Measurements from ENCODE around the gene TRAF2.

TRAF2 gene

DNA sequence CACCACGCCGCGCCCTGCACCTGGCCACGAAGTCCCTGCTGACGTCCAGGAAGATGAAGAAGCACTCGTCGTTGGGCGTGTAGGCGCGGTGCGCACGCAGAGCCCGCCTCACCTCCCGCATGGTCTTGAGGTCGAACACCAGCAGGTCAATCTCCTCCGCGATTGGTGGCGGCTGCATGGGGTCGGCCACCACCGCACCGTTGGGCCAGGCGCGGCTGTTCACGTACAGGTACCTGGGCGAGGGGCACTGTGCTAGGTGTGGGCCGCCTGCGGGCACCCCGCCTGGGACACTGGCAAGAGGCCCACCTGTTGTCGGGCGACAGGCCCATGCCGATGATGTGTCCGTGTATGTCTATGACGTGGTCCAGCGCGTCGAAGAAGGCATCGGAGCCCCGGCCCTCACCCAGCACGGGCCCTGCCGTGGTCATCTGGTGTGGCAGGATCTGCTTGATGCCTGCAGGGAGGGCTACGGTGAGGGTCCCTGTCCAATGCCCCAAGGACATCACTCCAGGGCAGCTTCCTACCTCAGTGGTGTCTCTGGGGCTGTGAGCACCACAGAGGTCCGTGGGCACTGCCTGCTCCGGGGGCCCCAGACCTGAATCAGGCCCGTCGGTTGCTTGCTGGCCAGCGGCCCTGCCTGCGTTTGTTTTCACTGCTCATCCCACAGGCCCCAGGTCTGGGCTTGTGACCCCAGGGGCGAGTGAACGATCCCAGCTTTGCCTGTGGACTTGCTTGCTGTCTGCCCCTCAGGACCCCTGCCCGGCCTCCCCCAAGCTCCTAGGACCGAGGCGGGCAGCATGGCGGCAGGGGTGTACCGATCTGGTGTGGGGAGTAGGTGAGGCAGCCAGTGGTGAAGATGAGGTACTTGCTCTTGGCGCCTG, 55.2 kb downstream of the TRAF2 start:
- no peak for DNase-seq

GRCh38 chr9:136942112-136942880, 56.0 kb downstream of the TRAF2 start:
- DNase-seq, result no peak

GRCh38 chr9:136942881-136943230, 56.5 kb downstream of the TRAF2 start:
- DNase-seq, result peak; percentile 46

DNA sequence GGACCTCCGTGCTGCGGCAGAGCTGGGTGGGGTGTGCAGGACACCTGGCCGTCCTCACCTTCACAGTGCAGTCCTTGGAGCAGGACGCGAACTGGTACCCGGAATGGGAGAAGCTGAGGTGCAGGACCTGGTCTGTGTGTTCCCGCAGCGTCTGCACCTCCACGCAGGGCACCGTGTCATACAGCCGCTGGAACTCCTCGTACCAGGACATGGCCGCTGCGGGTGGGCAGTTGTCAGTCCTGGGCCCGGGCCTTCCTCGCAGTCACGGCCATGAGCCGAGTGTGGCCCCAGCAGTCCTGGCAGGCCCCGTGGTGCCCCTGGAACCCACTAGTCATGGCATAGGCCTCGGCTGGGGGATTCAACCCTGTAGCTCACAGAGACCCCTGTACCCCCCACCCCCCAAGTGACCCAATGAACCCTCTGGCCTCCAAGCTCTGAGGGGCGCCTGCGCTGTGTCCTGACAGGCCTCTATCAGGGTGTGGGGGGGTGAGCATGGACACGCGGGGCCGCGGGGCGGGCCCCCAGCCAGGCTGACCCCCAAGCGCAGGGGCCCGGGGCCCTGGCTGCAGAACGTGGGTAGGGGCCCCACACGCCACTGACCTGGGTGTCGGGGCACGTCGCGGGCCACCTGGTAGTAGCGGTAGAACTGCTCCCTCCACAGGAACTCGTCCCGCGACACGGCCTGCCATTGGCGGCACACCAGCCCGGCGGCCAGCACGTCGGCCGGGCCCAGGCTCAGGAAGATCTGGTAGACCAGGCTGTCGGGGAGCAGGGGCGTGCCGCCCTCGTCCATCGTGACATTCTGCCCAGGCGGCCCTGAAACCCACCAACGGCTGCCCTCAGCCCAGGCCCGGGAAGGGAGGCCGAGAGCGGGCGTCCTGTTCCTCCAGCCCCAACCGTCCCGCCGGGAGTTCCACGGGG, 57.2 kb downstream of the TRAF2 start:
- peak; percentile 77 for DNase-seq

- DNase-seq, result peak; percentile 87
These were observed 57.8 kb downstream of the TRAF2 start for GRCh38 chr9:136944212-136944518.

- peak; percentile 100 for DNase-seq
These were observed 58.4 kb downstream of the TRAF2 start, which contains the start of the genes C8G and FBXW5 for GRCh38 chr9:136944519-136945332. Gene C8G, plus strand, starts transcription at chr9:136945243. Its CDS starts 78 bp downstream, at chr9:136945321. Gene FBXW5, minus strand, starts transcription at chr9:136944738. Its CDS starts 655 bp downstream, at chr9:136944083.

DNA sequence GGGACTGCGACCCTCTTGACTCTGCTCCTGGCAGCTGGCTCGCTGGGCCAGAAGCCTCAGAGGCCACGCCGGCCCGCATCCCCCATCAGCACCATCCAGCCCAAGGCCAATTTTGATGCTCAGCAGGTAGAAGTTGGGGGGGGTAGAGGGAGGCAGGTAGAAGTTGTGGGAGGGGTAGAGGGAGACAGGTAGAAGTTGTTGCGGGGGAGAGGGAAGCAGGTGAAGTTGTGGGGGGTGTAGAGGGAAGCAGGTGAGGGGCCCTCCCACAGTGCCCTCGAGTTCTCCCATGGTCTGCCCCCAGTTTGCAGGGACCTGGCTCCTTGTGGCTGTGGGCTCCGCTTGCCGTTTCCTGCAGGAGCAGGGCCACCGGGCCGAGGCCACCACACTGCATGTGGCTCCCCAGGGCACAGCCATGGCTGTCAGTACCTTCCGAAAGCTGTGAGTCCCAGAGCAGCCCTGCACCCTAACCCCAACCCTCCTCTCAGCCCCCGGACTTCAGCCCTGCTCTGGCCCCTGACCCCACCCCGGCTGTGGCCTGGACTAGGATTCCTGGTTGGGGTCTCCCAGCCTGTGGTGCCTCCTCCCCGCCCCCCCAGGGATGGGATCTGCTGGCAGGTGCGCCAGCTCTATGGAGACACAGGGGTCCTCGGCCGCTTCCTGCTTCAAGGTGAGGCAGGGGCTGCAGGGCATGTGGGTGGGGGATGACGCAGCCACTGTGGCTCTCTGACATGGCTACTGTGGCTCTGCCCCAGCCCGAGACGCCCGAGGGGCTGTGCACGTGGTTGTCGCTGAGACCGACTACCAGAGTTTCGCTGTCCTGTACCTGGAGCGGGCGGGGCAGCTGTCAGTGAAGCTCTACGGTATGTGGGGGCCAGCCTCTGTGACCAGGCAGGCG, 59.3 kb downstream of the TRAF2 start:
- no peak for DNase-seq

- DNase-seq, result no peak
These were observed 60.1 kb downstream of the TRAF2 start for GRCh38 chr9:136946228-136947027.

DNA sequence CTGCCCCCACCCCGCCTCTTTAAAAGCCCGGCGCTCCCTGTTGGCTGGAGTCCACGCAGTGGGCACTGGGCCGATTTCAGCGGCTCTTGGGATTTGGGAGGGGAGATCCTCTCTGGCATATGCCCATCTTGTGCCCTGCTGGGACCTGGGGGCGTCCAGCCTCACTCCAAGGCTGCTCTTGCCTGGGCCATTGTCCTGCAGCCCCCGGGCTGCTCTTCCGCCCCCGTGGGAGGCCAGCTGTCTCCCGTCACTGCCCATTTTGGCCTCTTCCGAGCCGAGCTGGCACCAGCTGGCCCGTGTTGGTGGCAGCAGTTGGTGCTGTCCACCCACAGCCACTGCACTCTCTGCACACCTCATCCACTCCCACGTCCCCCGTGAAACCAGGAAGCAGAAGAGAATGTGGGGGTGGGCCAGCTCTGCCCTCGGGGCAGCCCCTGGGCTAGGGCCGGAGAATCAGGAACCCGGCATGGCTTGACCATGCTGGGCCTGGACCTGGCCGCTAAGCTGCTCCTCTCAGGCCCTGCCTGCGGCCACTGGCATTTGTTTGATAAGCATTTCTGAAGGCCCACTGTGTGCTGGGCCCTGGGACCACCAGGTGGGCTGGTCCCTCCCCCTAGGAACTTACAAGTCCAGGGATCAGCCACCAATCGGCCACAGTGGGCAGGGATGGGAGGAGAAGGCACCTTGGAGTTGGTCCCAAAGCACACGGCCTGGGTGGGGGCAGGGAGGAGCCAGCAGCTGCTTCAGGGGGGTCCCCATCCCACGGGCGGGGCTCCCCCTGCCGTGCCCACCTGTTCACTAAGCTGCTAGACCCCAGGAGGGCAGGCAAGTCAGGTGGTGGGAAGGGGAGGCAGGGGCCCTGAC, 60.9 kb downstream of the TRAF2 start:
- DNase-seq, result no peak

GRCh38 chr9:136947955-136948510, 61.7 kb downstream of the TRAF2 start:
- DNase-seq, result peak; percentile 82

GRCh38 chr9:136949239-136949816, 63.0 kb downstream of the TRAF2 start:
- no peak for DNase-seq

DNA sequence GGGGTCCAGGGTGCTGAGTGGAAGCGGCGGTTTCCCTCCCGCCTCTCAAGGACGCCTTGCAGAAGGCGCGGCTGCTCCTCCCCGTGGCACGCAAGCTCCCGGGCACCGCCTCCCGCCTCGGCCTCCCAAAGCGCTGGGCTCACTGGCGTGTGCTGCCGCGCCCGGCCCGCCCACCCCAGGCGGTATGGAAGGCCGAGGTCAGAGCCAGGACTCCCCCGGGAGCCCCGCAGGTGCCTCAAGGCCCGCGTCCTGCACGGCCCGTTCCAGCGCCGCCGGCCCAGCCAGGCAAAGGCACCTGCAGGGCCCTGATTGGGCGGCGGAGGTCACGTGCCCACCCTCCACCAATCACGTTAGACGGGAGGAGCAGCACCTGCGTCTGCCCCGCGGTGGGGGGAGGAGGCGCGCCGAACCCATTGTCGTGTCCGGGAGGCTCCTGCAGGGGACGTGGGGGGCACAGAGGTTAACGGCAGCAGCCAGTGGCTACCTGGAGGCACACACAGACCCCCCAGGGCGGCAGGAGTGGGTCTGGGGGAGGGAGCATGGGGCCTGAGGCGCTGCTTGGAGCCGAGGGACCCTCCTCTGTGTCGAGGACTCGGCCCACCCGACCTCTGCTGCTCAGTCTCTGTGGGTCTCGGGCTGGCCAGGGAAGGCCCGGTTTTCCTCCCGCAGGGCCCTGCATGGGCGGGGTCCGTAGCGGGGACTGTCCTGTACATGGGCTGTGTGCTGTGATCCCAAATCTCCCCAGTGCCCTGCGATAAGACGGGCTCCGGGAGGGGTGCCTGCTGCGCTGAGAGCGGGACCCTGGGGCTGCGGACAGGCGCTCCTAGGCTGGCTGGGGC, 63.7 kb downstream of the TRAF2 start:
- peak; percentile 100 for DNase-seq

DNA sequence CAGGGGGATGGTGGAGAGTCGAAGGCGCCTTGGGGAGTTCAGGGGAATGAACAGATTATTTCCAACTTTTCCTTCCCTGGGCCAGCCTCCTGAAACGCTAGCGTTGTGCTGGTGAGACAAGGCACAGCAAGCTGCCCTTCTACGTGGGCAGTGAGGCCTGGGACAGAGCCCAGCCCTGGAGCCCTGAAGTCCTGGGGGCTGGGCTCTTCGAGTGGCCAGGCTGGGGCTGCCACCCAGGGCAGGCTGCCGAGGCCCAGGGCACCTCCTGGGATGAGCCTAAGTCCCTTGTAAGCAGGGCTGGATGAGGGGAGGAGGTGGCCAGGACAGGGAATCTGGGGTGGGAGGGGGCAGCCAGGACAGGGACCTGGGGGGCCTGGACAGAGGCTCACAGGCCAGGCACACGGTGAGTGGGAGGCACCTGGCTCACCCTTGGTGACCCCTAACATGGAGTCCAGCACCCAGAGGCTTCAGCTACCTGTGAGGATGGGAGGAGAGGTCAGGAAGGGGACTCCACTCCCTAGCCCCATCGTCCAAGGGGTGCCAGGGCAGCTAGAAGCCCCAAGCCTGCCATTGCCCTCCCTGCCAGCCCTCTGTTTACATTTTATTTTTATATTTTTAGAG, 64.5 kb downstream of the TRAF2 start:
- DNase-seq, result no peak

GRCh38 chr9:136951541-136952320, 65.4 kb downstream of the TRAF2 start, which contains the start of gene LCN12:
Gene LCN12, plus strand, starts transcription at chr9:136952273. Its CDS starts 55 bp downstream, at chr9:136952328.
- no peak for DNase-seq

DNA sequence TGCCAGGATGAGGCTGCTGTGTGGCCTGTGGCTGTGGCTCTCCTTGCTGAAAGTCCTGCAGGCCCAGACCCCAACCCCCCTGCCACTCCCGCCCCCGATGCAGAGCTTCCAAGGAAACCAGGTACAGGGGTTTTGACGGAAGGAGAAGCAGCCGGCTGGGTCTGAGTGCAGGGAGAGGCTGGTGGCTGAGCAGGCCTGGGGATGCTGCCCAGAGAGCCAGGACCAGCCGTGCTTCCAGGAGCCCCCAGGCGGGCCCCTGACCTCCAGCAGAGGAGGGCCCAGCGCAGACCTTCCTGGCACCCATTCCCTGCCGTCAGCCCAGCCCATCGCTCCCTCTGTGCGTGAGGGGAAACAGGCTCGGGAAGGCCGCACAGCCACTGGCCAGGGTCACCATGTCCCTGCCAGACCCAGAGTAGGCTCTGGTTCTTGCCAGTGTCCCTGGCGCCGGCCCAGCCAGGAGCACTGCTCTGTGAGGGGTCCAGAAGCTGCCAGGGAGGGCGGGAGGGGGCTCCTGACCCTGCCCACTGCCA, 66.1 kb downstream of the TRAF2 start:
- no peak for DNase-seq
